T-helper 2 cell treated with Interferon-gamma antibody and Interleukin-4, amounts not matched to agents 5 μg/mL and 100 μg/mL, for 36 hours (primary cell): ENCODE results near the gene COX18.
A peak's percentile ranks its signal among the peaks of the same experiment; 100 is the strongest.

Experiments used
- DNase-seq: peaks from one replicate; pipeline ENCODE4 v3.0.0; 2021; ENCODE audit warnings: low spot score
- H3K27ac Mint-ChIP-seq: one replicate; pipeline ENCODE4 v1.8.0; 2021; ENCODE audit warnings: mild to moderate bottlenecking, mixed read lengths
- H3K27me3 Mint-ChIP-seq: one replicate; pipeline ENCODE4 v1.8.0; 2021; ENCODE audit warnings: low read depth, mixed read lengths
- H3K36me3 Mint-ChIP-seq: one replicate; pipeline ENCODE4 v1.8.0; 2021; ENCODE audit warnings: low read depth, mixed read lengths
- H3K4me1 Mint-ChIP-seq: one replicate; pipeline ENCODE4 v1.8.0; 2021; ENCODE audit warnings: low read depth, mixed read lengths
- H3K4me3 Mint-ChIP-seq: one replicate; pipeline ENCODE4 v1.8.0; 2022; ENCODE audit warnings: mild to moderate bottlenecking, moderate library complexity, mixed read lengths
- H3K9me3 Mint-ChIP-seq: one replicate; pipeline ENCODE4 v1.8.0; 2021; ENCODE audit warnings: mixed read lengths

COX18 gene

GRCh38 chr4:73021634-73022033 lies 47.9 kb downstream of the COX18 start:
- H3K27me3 Mint-ChIP-seq: peaks cover 3% of the 10 kb centered on the region
- H3K4me1 Mint-ChIP-seq: no peaks in the 10 kb centered on the region
- no peaks in the 10 kb centered on the region for H3K36me3 Mint-ChIP-seq
- no peak for DNase-seq
- H3K27ac Mint-ChIP-seq: no peak overlapping the region
- H3K4me3 Mint-ChIP-seq: no peak overlapping the region
- no peaks in the 10 kb centered on the region for H3K9me3 Mint-ChIP-seq

- H3K4me3 Mint-ChIP-seq: no peak overlapping the region
- H3K27ac Mint-ChIP-seq: no peak overlapping the region
- no peaks in the 10 kb centered on the region for H3K9me3 Mint-ChIP-seq
- H3K4me1 Mint-ChIP-seq: no peaks in the 10 kb centered on the region
- peaks cover 3% of the 10 kb centered on the region for H3K27me3 Mint-ChIP-seq
- DNase-seq: peak; percentile 7
- H3K36me3 Mint-ChIP-seq: no peaks in the 10 kb centered on the region
Measured at GRCh38 chr4:73019462-73020047, 50.0 kb downstream of the COX18 start.

GRCh38 chr4:73018595-73018994 lies 50.9 kb downstream of the COX18 start:
- Mint-ChIP-seq H3K27me3 (peaks cover 3% of the 10 kb centered on the region), H3K4me3 (no peak overlapping the region), H3K27ac (no peak overlapping the region), H3K36me3 (no peaks in the 10 kb centered on the region), H3K9me3 (peaks cover 1% of the 10 kb centered on the region), H3K4me1 (no peaks in the 10 kb centered on the region)
- DNase-seq: no peak

GRCh38 chr4:73013310-73013709 lies 56.2 kb downstream of the COX18 start:
- no peaks in the 10 kb centered on the region for H3K4me1 Mint-ChIP-seq
- no peaks in the 10 kb centered on the region for H3K36me3 Mint-ChIP-seq
- DNase-seq: no peak
- H3K9me3 Mint-ChIP-seq: peaks cover 6% of the 10 kb centered on the region
- H3K27me3 Mint-ChIP-seq: no peaks in the 10 kb centered on the region
- no peak overlapping the region for H3K27ac Mint-ChIP-seq
- no peak overlapping the region for H3K4me3 Mint-ChIP-seq

- Mint-ChIP-seq H3K4me1 (no peaks in the 10 kb centered on the region), H3K4me3 (no peak overlapping the region), H3K36me3 (no peaks in the 10 kb centered on the region), H3K27me3 (no peaks in the 10 kb centered on the region), H3K9me3 (peaks cover 6% of the 10 kb centered on the region), H3K27ac (no peak overlapping the region)
- no peak for DNase-seq
Measured at GRCh38 chr4:73012673-73013072, 56.8 kb downstream of the COX18 start.

GRCh38 chr4:73011629-73011985 lies 57.9 kb downstream of the COX18 start:
- Mint-ChIP-seq H3K27ac (no peak overlapping the region), H3K4me1 (no peaks in the 10 kb centered on the region), H3K4me3 (no peak overlapping the region), H3K36me3 (no peaks in the 10 kb centered on the region), H3K27me3 (no peaks in the 10 kb centered on the region), H3K9me3 (peaks cover 6% of the 10 kb centered on the region)
- no peak for DNase-seq

GRCh38 chr4:73010789-73011628 lies 58.5 kb downstream of the COX18 start:
- Mint-ChIP-seq H3K4me3 (no peak overlapping the region), H3K27me3 (no peaks in the 10 kb centered on the region), H3K27ac (no peak overlapping the region), H3K36me3 (no peaks in the 10 kb centered on the region), H3K9me3 (peaks cover 6% of the 10 kb centered on the region), H3K4me1 (no peaks in the 10 kb centered on the region)
- no peak for DNase-seq

GRCh38 chr4:73007526-73008100 lies 61.9 kb downstream of the COX18 start:
- H3K36me3 Mint-ChIP-seq: no peaks in the 10 kb centered on the region
- no peak overlapping the region for H3K27ac Mint-ChIP-seq
- no peak overlapping the region for H3K4me3 Mint-ChIP-seq
- H3K9me3 Mint-ChIP-seq: no peaks in the 10 kb centered on the region
- H3K27me3 Mint-ChIP-seq: peaks cover 4% of the 10 kb centered on the region
- no peak for DNase-seq
- no peaks in the 10 kb centered on the region for H3K4me1 Mint-ChIP-seq

- no peak for DNase-seq
- Mint-ChIP-seq H3K9me3 (no peaks in the 10 kb centered on the region), H3K4me3 (no peak overlapping the region), H3K36me3 (no peaks in the 10 kb centered on the region), H3K27me3 (peaks cover 4% of the 10 kb centered on the region), H3K27ac (no peak overlapping the region), H3K4me1 (no peaks in the 10 kb centered on the region)
Measured at GRCh38 chr4:73006286-73006990, 63.1 kb downstream of the COX18 start.

- Mint-ChIP-seq H3K4me1 (no peaks in the 10 kb centered on the region), H3K27me3 (peaks cover 4% of the 10 kb centered on the region), H3K4me3 (no peak overlapping the region), H3K9me3 (no peaks in the 10 kb centered on the region), H3K36me3 (no peaks in the 10 kb centered on the region), H3K27ac (no peak overlapping the region)
- DNase-seq: no peak
Measured at GRCh38 chr4:73005514-73005913, 64.0 kb downstream of the COX18 start.
